IPS-20b (cell line): ENCODE data around the gene C22orf42.
"Not testable (repeated sequence)": the region's sequence is repeated elsewhere in the genome, so short reads cannot be mapped to it uniquely, and the experiment has no call there.

Experiments used
- H3K27ac ChIP-seq: one replicate; pipeline ENCODE4 v1.5.1; 2013; ENCODE audit warnings: low read length
- H3K27me3 ChIP-seq: 2 replicates; pipeline ENCODE4 v1.6.1; 2013; ENCODE audit warnings: mild to moderate bottlenecking, low read length, inconsistent platforms; ENCODE audit not compliant: insufficient read depth
- H3K36me3 ChIP-seq: 2 replicates; pipeline ENCODE4 v1.6.1; 2013; ENCODE audit warnings: low read depth, mild to moderate bottlenecking, inconsistent platforms, low read length, moderate library complexity; ENCODE audit not compliant: insufficient read depth
- H3K4me1 ChIP-seq: 2 replicates; pipeline ENCODE4 v1.6.1; 2013; ENCODE audit warnings: mild to moderate bottlenecking, control low read depth, inconsistent platforms, low read length, moderate library complexity; ENCODE audit not compliant: insufficient read depth
- H3K4me3 ChIP-seq: 2 replicates; pipeline ENCODE4 v1.5.1; 2013; ENCODE audit warnings: mild to moderate bottlenecking, low read length, inconsistent platforms
- H3K9ac ChIP-seq: 2 replicates; pipeline ENCODE4 v1.6.1; 2013; ENCODE audit warnings: low read depth, mild to moderate bottlenecking, inconsistent platforms, low read length, moderate library complexity
- H3K9me3 ChIP-seq: 2 replicates; pipeline ENCODE4 v1.6.1; 2013; ENCODE audit warnings: mild to moderate bottlenecking, low read depth, low read length, inconsistent platforms; ENCODE audit not compliant: insufficient read depth

Gene C22orf42

DNA sequence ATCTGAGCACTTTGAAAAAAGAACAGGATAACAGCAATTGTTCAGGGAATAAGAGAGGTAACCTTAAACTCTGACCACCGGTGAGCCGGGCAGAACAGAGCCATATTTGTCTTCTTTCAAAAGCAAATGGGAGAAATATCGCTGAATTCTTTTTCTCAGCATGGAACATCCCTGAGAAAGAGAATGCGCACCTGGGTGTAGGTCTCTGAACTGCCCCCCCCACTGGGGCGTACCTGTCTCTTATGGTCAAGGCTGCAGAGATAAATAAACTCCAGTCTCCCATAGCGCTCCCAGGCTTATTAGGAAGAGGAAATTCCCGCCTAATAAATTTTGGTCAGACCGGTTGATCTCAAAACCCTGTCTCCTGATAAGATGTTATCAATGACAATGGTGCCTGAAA is 12.0 kb downstream of the C22orf42 start:
- H3K4me3 ChIP-seq, H3K4me1 ChIP-seq, H3K27me3 ChIP-seq, H3K27ac ChIP-seq, H3K9me3 ChIP-seq, H3K9ac ChIP-seq, H3K36me3 ChIP-seq: not testable (repeated sequence)

GRCh38 chr22:32144496-32145274 is 14.4 kb downstream of the C22orf42 start:
- H3K4me3 ChIP-seq = no peak overlapping the region
- no peaks in the 10 kb centered on the region for H3K9me3 ChIP-seq
- H3K27ac ChIP-seq = no peak overlapping the region
- no peaks in the 10 kb centered on the region for H3K36me3 ChIP-seq
- H3K4me1 ChIP-seq = no peaks in the 10 kb centered on the region
- H3K9ac ChIP-seq = no peak overlapping the region
- H3K27me3 ChIP-seq = 0 out of 2 replicates have a peak, but pooled peaks cover 6% of the 10 kb centered on the region

DNA sequence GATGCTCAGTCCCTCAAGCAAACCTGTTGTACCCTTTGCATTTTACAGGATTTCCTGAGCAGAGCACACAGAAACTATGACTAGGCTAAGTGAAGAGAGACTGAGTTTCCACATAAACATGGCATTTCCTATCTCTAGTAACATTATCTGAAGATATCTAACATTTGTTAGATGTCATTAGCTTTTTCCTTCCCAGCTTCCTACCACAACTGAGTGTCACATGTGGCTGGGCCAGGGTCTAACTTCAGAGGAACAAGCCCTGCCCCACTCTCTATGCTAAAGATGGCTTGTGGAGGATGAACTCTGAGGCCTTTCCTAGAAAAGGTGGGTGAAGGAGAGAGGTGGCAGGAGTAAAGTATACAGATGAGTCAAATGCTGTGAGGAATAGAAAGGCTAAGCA is 16.5 kb downstream of the C22orf42 start:
- H3K4me3 ChIP-seq = no peak overlapping the region
- no peaks in the 10 kb centered on the region for H3K9me3 ChIP-seq
- 0 out of 2 replicates have a peak, but pooled peaks cover 6% of the 10 kb centered on the region for H3K27me3 ChIP-seq
- H3K9ac ChIP-seq = no peak overlapping the region
- H3K4me1 ChIP-seq = no peaks in the 10 kb centered on the region
- H3K27ac ChIP-seq = no peak overlapping the region
- H3K36me3 ChIP-seq = no peaks in the 10 kb centered on the region

DNA sequence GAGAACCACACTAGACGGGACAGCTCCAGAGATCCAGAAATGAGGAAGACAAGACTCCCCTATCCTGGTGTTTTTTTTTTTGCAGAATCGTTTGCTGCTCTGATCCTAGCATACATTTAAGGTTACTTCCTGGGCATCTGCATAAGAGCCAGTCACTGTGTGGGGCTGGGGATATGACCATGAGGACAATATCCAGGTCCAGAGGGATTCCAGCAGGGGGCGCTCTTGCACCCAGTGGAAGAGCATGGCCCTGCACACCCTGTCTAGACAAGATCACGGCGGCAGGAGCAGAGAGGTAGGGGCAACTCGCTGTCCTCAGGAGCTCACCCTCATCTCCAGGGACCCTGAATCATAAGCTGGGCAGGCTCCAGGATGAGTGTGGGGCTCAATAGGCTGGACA is 18.4 kb downstream of the C22orf42 start:
- H3K27me3 ChIP-seq, H3K9me3 ChIP-seq, H3K27ac ChIP-seq, H3K4me1 ChIP-seq, H3K4me3 ChIP-seq, H3K9ac ChIP-seq, H3K36me3 ChIP-seq: not testable (repeated sequence)

DNA sequence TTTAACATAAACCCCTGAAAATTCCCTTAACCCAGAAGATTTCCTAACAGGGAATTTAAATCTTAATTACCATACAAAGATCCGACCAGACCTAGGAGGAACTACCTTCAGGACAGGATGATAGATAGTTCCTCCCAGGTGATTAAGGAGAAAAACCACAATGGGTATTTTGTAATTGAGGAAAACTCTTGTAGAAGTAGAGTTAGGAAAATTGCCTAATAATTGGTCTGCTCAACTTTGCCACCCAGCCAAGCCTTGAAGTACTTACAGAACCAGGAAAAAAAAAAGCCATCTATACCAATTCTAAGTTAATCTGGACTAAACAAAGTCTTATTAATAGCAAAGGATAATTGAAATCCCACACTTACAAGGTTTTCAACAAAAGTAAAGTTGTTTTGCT is 20.5 kb downstream of the C22orf42 start:
- not testable (repeated sequence) for H3K27me3 ChIP-seq, H3K36me3 ChIP-seq, H3K9me3 ChIP-seq, H3K4me1 ChIP-seq, H3K9ac ChIP-seq, H3K4me3 ChIP-seq, H3K27ac ChIP-seq

DNA sequence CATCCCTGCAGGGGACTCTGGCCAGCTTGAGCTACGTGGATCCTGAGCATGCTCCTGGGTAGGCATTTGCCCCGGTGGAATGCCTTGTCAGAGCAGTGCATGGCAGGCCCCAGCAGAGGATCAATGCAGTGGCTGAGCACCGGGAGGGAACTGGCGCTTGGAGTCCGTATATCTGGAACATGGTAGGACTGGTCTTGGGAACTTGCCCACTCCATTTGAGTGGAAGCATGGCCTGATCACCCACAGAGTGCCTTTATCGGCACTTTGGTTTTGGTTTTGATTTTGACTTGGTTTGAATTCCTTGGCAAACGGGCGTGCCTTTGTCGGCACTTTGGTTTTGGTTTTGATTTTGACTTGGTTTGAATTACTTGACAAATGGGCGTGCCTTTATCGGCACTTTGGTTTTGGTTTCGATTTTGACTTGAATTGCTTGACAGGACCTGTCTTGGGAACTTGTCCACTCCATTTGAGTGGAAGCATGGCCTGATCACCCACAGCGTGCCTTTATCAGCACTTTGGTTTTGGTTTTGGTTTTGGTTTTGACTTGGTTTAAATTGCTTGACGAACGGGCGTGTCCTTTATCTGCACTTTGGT is 21.3 kb downstream of the C22orf42 start:
- not testable (repeated sequence) for H3K27me3 ChIP-seq, H3K9me3 ChIP-seq, H3K36me3 ChIP-seq, H3K9ac ChIP-seq, H3K4me1 ChIP-seq, H3K27ac ChIP-seq, H3K4me3 ChIP-seq

DNA sequence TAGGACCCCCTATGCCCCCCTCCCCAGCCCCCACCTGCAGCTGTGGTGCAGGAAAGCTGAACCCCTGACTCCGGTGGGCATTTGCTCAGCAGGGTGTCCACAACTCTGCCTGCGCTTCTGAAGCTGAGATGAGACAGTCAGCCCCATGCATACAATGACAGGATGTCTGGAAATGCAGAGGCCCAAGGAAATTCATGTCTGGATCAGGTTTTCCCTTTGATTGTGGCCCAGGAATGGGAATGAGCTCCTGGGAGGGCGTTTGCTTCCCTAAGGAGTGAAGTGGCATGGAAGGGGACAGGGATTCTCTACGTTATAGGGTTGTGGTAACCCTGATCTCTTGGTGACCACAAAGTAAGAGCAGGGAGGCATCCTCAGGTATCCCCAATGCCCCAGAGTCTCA is 22.2 kb downstream of the C22orf42 start:
- H3K27me3 ChIP-seq, H3K4me1 ChIP-seq, H3K9ac ChIP-seq, H3K4me3 ChIP-seq, H3K36me3 ChIP-seq, H3K27ac ChIP-seq, H3K9me3 ChIP-seq: not testable (repeated sequence)

DNA sequence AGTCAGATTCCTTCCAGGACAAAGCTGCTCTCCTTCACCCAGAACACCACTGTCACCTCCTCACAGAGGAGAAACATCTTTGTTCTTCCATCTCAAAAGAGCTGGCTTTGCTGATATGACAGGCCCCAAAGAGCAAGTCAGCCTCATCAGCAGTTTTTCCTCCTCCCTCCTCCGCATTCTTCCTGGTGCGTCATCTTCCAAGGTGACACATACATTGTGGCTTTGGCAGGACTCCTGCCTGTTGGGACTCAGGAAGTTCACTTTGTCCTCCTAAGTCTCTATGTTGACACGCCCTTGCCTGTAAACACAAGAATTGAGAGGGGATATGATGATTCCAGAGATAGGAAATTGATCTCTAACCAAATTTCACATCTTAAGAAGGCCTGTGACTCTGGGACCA is 23.1 kb downstream of the C22orf42 start:
- H3K4me3 ChIP-seq, H3K4me1 ChIP-seq, H3K9ac ChIP-seq, H3K36me3 ChIP-seq, H3K27ac ChIP-seq, H3K9me3 ChIP-seq, H3K27me3 ChIP-seq: not testable (repeated sequence)

DNA sequence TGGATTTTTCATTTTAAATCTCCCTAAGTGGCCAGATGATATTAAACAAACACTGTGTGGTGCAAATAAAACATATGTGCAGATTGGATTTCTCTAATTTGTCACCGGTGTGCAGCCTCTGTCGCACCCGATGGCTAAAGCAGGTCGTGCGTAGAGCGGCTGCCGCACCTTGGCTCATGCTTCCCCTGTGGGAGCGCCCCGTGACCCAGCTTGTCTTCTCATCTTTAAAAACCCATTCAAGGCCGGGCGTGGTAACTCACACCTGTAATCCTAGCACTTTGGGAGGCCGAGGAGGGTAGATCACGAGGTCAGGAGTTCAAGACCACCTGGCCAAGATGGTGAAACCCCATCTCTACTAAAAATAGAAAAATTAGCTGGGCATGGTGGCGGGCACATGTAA is 24.3 kb downstream of the C22orf42 start:
- not testable (repeated sequence) for H3K4me1 ChIP-seq, H3K36me3 ChIP-seq, H3K9ac ChIP-seq, H3K27me3 ChIP-seq, H3K27ac ChIP-seq, H3K9me3 ChIP-seq, H3K4me3 ChIP-seq

DNA sequence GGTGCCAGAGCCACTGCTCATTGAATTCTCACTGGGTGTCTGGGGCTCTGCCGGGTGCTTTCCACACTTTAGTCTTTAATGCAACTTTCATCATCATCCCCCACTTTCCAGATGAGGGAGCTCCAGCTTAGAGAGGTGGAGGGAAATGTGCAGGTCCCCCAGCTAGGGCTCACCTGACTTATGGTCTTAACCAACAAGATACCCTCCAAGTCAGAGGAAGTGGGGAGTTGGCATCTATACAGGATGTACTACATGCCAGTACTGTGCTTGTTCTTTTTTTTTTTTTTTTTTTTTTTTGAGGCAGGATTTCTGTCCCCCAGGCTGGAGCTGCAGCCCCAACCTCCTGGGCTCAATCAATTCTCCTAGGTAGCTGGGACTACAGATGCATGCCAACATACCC is 26.3 kb downstream of the C22orf42 start:
- Histone ChIP-seq H3K4me3 (no peak overlapping the region), H3K36me3 (no peaks in the 10 kb centered on the region), H3K9me3 (no peaks in the 10 kb centered on the region), H3K9ac (no peak overlapping the region), H3K27ac (no peak overlapping the region), H3K4me1 (no peaks in the 10 kb centered on the region), H3K27me3 (no peaks in the 10 kb centered on the region)

- H3K4me3 ChIP-seq = no peak overlapping the region
- H3K27ac ChIP-seq = no peak overlapping the region
- no peak overlapping the region for H3K9ac ChIP-seq
- no peaks in the 10 kb centered on the region for H3K4me1 ChIP-seq
- H3K9me3 ChIP-seq = no peaks in the 10 kb centered on the region
- no peaks in the 10 kb centered on the region for H3K36me3 ChIP-seq
- no peaks in the 10 kb centered on the region for H3K27me3 ChIP-seq
These were observed 27.0 kb downstream of the C22orf42 start for GRCh38 chr22:32132126-32132525.

GRCh38 chr22:32130464-32130863 is 28.6 kb downstream of the C22orf42 start:
- Histone ChIP-seq H3K9me3 (no peaks in the 10 kb centered on the region), H3K9ac (no peak overlapping the region), H3K4me1 (no peaks in the 10 kb centered on the region), H3K4me3 (no peak overlapping the region), H3K27me3 (no peaks in the 10 kb centered on the region), H3K27ac (no peak overlapping the region), H3K36me3 (no peaks in the 10 kb centered on the region)
